ENCODE results near the gene IP6K2. TPM values are rescaled to one million over a fixed set of nuclear protein-coding genes. Genes with fewer than 3 reads are reported as not detected.

Gene IP6K2
- total and polyA plus RNA-seq, 2 of the 13 experiments (the other 11 are each of a cell fraction or from before 2014, with no cell fraction given) = 85.5 to 112 TPM

GRCh38 chr3:48656061-48656840, 60.8 kb downstream of the IP6K2 start (continued):
- TF ChIP-seq ZHX1 (CRISPR knock-in tag; IDR thresholded peaks at IDR 0.05; ENCODE audit: low read depth) = peak; percentile 60; the same call in 1 of the 2 replicates
- TF ChIP-seq ZNF777 (CRISPR knock-in tag; IDR thresholded peaks at IDR 0.05) = peak; percentile 71
- TF ChIP-seq NONO (IDR thresholded peaks at IDR 0.05) = no peak
- peak; percentile 33; the same call in 1 of the 2 replicates for TF ChIP-seq NONO (CRISPR knock-in tag; conservative IDR thresholded peaks at IDR 0.05)
- TF ChIP-seq, protein P1, sequence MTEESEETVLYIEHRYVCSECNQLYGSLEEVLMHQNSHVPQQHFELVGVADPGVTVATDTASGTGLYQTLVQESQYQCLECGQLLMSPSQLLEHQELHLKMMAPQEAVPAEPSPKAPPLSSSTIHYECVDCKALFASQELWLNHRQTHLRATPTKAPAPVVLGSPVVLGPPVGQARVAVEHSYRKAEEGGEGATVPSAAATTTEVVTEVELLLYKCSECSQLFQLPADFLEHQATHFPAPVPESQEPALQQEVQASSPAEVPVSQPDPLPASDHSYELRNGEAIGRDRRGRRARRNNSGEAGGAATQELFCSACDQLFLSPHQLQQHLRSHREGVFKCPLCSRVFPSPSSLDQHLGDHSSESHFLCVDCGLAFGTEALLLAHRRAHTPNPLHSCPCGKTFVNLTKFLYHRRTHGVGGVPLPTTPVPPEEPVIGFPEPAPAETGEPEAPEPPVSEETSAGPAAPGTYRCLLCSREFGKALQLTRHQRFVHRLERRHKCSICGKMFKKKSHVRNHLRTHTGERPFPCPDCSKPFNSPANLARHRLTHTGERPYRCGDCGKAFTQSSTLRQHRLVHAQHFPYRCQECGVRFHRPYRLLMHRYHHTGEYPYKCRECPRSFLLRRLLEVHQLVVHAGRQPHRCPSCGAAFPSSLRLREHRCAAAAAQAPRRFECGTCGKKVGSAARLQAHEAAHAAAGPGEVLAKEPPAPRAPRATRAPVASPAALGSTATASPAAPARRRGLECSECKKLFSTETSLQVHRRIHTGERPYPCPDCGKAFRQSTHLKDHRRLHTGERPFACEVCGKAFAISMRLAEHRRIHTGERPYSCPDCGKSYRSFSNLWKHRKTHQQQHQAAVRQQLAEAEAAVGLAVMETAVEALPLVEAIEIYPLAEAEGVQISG (CRISPR knock-in tag; IDR thresholded peaks at IDR 0.05) = peak; percentile 34; the same call in 1 of the 2 replicates
- TF ChIP-seq ZNF563 (CRISPR knock-in tag; IDR thresholded peaks at IDR 0.05) = 0 out of 2 replicates have a peak, but pooled peaks have one; percentile 40
- TF ChIP-seq SPEN (CRISPR knock-in tag; IDR thresholded peaks at IDR 0.05; ENCODE audit: low read depth) = peak; percentile 16; the same call in 1 of the 2 replicates
- 0 out of 2 replicates have a peak, but pooled peaks have one; percentile 22 for TF ChIP-seq THAP11 (CRISPR knock-in tag; IDR thresholded peaks at IDR 0.05)
- TF ChIP-seq, protein P2, sequence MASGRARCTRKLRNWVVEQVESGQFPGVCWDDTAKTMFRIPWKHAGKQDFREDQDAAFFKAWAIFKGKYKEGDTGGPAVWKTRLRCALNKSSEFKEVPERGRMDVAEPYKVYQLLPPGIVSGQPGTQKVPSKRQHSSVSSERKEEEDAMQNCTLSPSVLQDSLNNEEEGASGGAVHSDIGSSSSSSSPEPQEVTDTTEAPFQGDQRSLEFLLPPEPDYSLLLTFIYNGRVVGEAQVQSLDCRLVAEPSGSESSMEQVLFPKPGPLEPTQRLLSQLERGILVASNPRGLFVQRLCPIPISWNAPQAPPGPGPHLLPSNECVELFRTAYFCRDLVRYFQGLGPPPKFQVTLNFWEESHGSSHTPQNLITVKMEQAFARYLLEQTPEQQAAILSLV (CRISPR knock-in tag; IDR thresholded peaks at IDR 0.05; ENCODE audit: borderline replicate concordance) = no peak
- TF ChIP-seq ZNF451 (CRISPR knock-in tag; IDR thresholded peaks at IDR 0.05) = no peak
- 0 out of 2 replicates have a peak, but pooled peaks have one; percentile 18 for TF ChIP-seq BCL3 (CRISPR knock-in tag; IDR thresholded peaks at IDR 0.05)
- TF ChIP-seq PCBP1 (IDR thresholded peaks at IDR 0.05; ENCODE audit: borderline replicate concordance, low read depth, low read length) = no peak
- no peak for TF ChIP-seq ZNF281 (CRISPR knock-in tag; IDR thresholded peaks at IDR 0.05; ENCODE audit: borderline replicate concordance)
- TF ChIP-seq STAG1 (CRISPR knock-in tag; IDR thresholded peaks at IDR 0.05) = peak; percentile 46
- peak; percentile 13; the same call in 1 of the 2 replicates for TF ChIP-seq SALL1 (CRISPR knock-in tag; IDR thresholded peaks at IDR 0.05)

Data from HepG2 (cell line).